Upper lobe of right lung (tissue), 1 donor: ENCODE measurements around the gene CPM. TPM values are rescaled to one million over a fixed set of nuclear protein-coding genes. Genes with fewer than 3 reads are reported as not detected.
"Not testable (repeated sequence)": the region's sequence is repeated elsewhere in the genome, so short reads cannot be mapped to it uniquely, and the experiment has no call there.

Experiments
- ATAC-seq: fragments of 200-7000 bp; cut with Tn5 transposase; one replicate; pipeline ENCODE4 v1.9.1; 2020; ENCODE audit warnings: mild to moderate bottlenecking, moderate library complexity
- DNase-seq: peaks from one replicate; pipeline ENCODE4 v3.0.0-alpha.2; 2020
- H3K27ac ChIP-seq: fragments of 200-600 bp; one replicate; pipeline ENCODE4 v1.8.0; 2022
- H3K27me3 ChIP-seq: fragments of 200-600 bp; one replicate; pipeline ENCODE4 v1.8.0; 2022; ENCODE audit warnings: mild to moderate bottlenecking
- H3K36me3 ChIP-seq: fragments of 200-600 bp; one replicate; pipeline ENCODE4 v1.8.0; 2022
- H3K4me1 ChIP-seq: fragments of 200-600 bp; one replicate; pipeline ENCODE4 v1.8.0; 2022
- H3K4me3 ChIP-seq: fragments of 200-600 bp; one replicate; pipeline ENCODE4 v1.8.0; 2022; ENCODE audit warnings: mild to moderate bottlenecking
- H3K9me3 ChIP-seq: fragments of 200-600 bp; one replicate; pipeline ENCODE4 v1.8.0; 2022
- CTCF ChIP-seq: fragments of 200-600 bp; IDR thresholded peaks from one replicate; pipeline ENCODE4 v1.8.0; 2022; ENCODE audit warnings: antibody characterized with exemption
- intact Hi-C: fragments of 100-400 bp; cut with DNase I; formaldehyde crosslinking; loops from one replicate; pipeline ENCODE4 v1.11.0; 2022
- total RNA-seq: library from RNA; stranded (reverse); fragmentation: NEBNext Ultra II Directional; extraction: Animal tissue kit (Norgen Biotek cat#: 25700); gene quantifications from one replicate; pipeline ENCODE4 v1.2.1, GENCODE V29; 2021
- donor health status: DM: no; HTN: yes; CAD: no; lungs with severe emphysema.

Gene CPM
- total RNA-seq, 1 donor from 2014 or later, result 165 TPM

GRCh38 chr12:68824131-68824530 lies 108.8 kb downstream of the CPM start:
- ATAC-seq, result no peak
- Histone ChIP-seq H3K9me3 (no peaks in the 10 kb centered on the region), H3K36me3 (peaks cover 100% of the 10 kb centered on the region), H3K27me3 (no peaks in the 10 kb centered on the region), H3K4me3 (no peak overlapping the region), H3K27ac (no peak overlapping the region), H3K4me1 (no peaks in the 10 kb centered on the region)
- no peak for TF ChIP-seq CTCF
- no peak for DNase-seq
- intact Hi-C loops, result no loop called here

GRCh38 chr12:68823696-68824095 lies 109.3 kb downstream of the CPM start:
- DNase-seq (no peak), ATAC-seq (no peak)
- no peak overlapping the region for H3K27ac ChIP-seq
- H3K4me1 ChIP-seq, result no peaks in the 10 kb centered on the region
- H3K4me3 ChIP-seq, result no peak overlapping the region
- H3K36me3 ChIP-seq, result peaks cover 100% of the 10 kb centered on the region
- H3K9me3 ChIP-seq, result no peaks in the 10 kb centered on the region
- no peak for TF ChIP-seq CTCF
- no peaks in the 10 kb centered on the region for H3K27me3 ChIP-seq
- intact Hi-C loops, result no loop called here

- Histone ChIP-seq H3K4me3 (no peak overlapping the region), H3K9me3 (no peaks in the 10 kb centered on the region), H3K4me1 (no peaks in the 10 kb centered on the region), H3K27ac (no peak overlapping the region), H3K27me3 (no peaks in the 10 kb centered on the region), H3K36me3 (peaks cover 100% of the 10 kb centered on the region)
- no peak for TF ChIP-seq CTCF
- ATAC-seq (no peak), DNase-seq (no peak)
- intact Hi-C loops, result no loop called here
Measured at GRCh38 chr12:68821357-68822188, 111.4 kb downstream of the CPM start.

- H3K4me3 ChIP-seq, ATAC-seq, H3K27me3 ChIP-seq, H3K27ac ChIP-seq, H3K4me1 ChIP-seq, intact Hi-C loops, DNase-seq, H3K9me3 ChIP-seq: not testable (repeated sequence)
- peaks cover 100% of the 10 kb centered on the region for H3K36me3 ChIP-seq
Measured at GRCh38 chr12:68819481-68819880, 113.5 kb downstream of the CPM start.

GRCh38 chr12:68815928-68816800 lies 116.8 kb downstream of the CPM start:
- no peak for DNase-seq
- intact Hi-C loops, result no loop called here
- peaks cover 99% of the 10 kb centered on the region for H3K36me3 ChIP-seq

More at GRCh38 chr12:68815928-68816800, 116.8 kb downstream of the CPM start:
- Histone ChIP-seq H3K27ac (no peak overlapping the region), H3K27me3 (no peaks in the 10 kb centered on the region), H3K4me1 (peaks cover 21% of the 10 kb centered on the region), H3K4me3 (no peak overlapping the region), H3K9me3 (no peaks in the 10 kb centered on the region)
- no peak for ATAC-seq
- TF ChIP-seq CTCF, result no peak
